Measurements from ENCODE around the gene VAV2. TPM values are rescaled to one million over a fixed set of nuclear protein-coding genes. Genes with fewer than 3 reads are reported as not detected.

The VAV2 gene
- total RNA-seq, 1 donor from 2014 or later = 33.7 TPM

GRCh38 chr9:133882849-133883755, 109.0 kb downstream of the VAV2 start:
- DNase-seq (ENCODE audit: extremely low read depth, low read depth, low spot score) = no peak

GRCh38 chr9:133881671-133882381, 110.3 kb downstream of the VAV2 start:
- DNase-seq (ENCODE audit: extremely low read depth, low read depth, low spot score) = no peak

GRCh38 chr9:133880851-133881661, 111.1 kb downstream of the VAV2 start:
- DNase-seq (ENCODE audit: extremely low read depth, low read depth, low spot score) = no peak

GRCh38 chr9:133880136-133880535, 112.0 kb downstream of the VAV2 start:
- DNase-seq (ENCODE audit: extremely low read depth, low read depth, low spot score) = no peak

GRCh38 chr9:133879615-133880014, 112.5 kb downstream of the VAV2 start:
- DNase-seq (ENCODE audit: extremely low read depth, low read depth, low spot score) = no peak

GRCh38 chr9:133878402-133878801, 113.7 kb downstream of the VAV2 start:
- DNase-seq (ENCODE audit: extremely low read depth, low read depth, low spot score) = no peak

- no peak for DNase-seq (ENCODE audit: extremely low read depth, low read depth, low spot score)
Observed at GRCh38 chr9:133877967-133878366, 114.2 kb downstream of the VAV2 start.

GRCh38 chr9:133877327-133877726, 114.8 kb downstream of the VAV2 start:
- no peak for DNase-seq (ENCODE audit: extremely low read depth, low read depth, low spot score)

- no peak for DNase-seq (ENCODE audit: extremely low read depth, low read depth, low spot score)
Observed at GRCh38 chr9:133876836-133877235, 115.3 kb downstream of the VAV2 start.

GRCh38 chr9:133876144-133876543, 116.0 kb downstream of the VAV2 start:
- DNase-seq (ENCODE audit: extremely low read depth, low read depth, low spot score) = no peak

GRCh38 chr9:133875131-133875530, 117.0 kb downstream of the VAV2 start:
- no peak for DNase-seq (ENCODE audit: extremely low read depth, low read depth, low spot score)

- no peak for DNase-seq (ENCODE audit: extremely low read depth, low read depth, low spot score)
Observed at GRCh38 chr9:133874659-133875058, 117.5 kb downstream of the VAV2 start.

- no peak for DNase-seq (ENCODE audit: extremely low read depth, low read depth, low spot score)
Observed at GRCh38 chr9:133874060-133874657, 118.0 kb downstream of the VAV2 start.

- no peak for DNase-seq (ENCODE audit: extremely low read depth, low read depth, low spot score)
Observed at GRCh38 chr9:133873461-133873891, 118.6 kb downstream of the VAV2 start.

- DNase-seq (ENCODE audit: extremely low read depth, low read depth, low spot score) = no peak
Observed at GRCh38 chr9:133873009-133873408, 119.1 kb downstream of the VAV2 start.

- DNase-seq (ENCODE audit: extremely low read depth, low read depth, low spot score) = no peak
Observed at GRCh38 chr9:133870598-133871595, 121.2 kb downstream of the VAV2 start.

GRCh38 chr9:133869674-133870405, 122.3 kb downstream of the VAV2 start:
- no peak for DNase-seq (ENCODE audit: extremely low read depth, low read depth, low spot score)

- DNase-seq (ENCODE audit: extremely low read depth, low read depth, low spot score) = no peak
Observed at GRCh38 chr9:133868203-133868602, 123.9 kb downstream of the VAV2 start.

- no peak for DNase-seq (ENCODE audit: extremely low read depth, low read depth, low spot score)
Observed at GRCh38 chr9:133866946-133867345, 125.2 kb downstream of the VAV2 start.
